HCT116 (cell line): Measurements from ENCODE around the gene CCDC57. TPM values are rescaled to one million over a fixed set of nuclear protein-coding genes. Genes with fewer than 3 reads are reported as not detected.

Source experiments
- ATAC-seq: fragments of 200-7000 bp; cut with Tn5 transposase; 2 replicates; pipeline ENCODE4 v1.9.1; 2020; ENCODE audit warnings: mild to moderate bottlenecking, moderate library complexity
- BruUV-seq: library from RNA; stranded (reverse); fragments of 400-500 nt; replicated peaks from 2 replicates; lab custom pipeline; 2021; lab: Mats Ljungman, UMichigan
- CTCF ChIA-PET: fragments of 300-600 bp; sonication (Branson Sonifier 250); formaldehyde crosslinking; loops from one replicate; lab custom pipeline; 2021; ENCODE audit warnings: antibody characterized with exemption; lab: Charles Lee
- POLR2A ChIA-PET: fragments of 300-600, 350-600 bp; sonication (Branson Sonifier 250); formaldehyde crosslinking; loops from one replicate; lab custom pipeline; 2021; ENCODE audit warnings: antibody characterized with exemption; lab: Charles Lee
- RAD21 ChIA-PET, 2 experiments: fragments of 300-600 bp; sonication (Branson Sonifier 250); formaldehyde crosslinking; loops; one replicate each; lab custom pipeline; 2023; ENCODE audit warnings: low total read pairs in 2 of 2; ENCODE audit not compliant: uncharacterized antibody in 2 of 2, unreplicated experiment in 2 of 2, low non-redundant PET in 1 of 2; lab: Charles Lee
- DNase-seq: peaks from one replicate; pipeline ENCODE4 v3.0.0-alpha.2; 2010; ENCODE audit warnings: low read depth, low spot score
- H2AFZ ChIP-seq: fragments of 200-600 bp; shearing (Covaris generic), sonication (generic); 2 replicates; pipeline ENCODE4 v1.6.1; 2017; ENCODE audit warnings: low read depth, mixed run types, mixed read lengths, antibody characterized with exemption, low read length; ENCODE audit not compliant: poor library complexity, severe bottlenecking
- H3K27ac ChIP-seq: 2 replicates; pipeline ENCODE4 v1.5.1; 2012; ENCODE audit warnings: low read depth, low read length
- H3K27me3 ChIP-seq: fragments of 200-600 bp; sonication (generic); 2 replicates; pipeline ENCODE4 v1.6.1; 2016; ENCODE audit warnings: mixed run types, low read length, mixed read lengths; ENCODE audit not compliant: insufficient read depth
- H3K36me3 ChIP-seq, 2 experiments: fragments of 200-500 bp in 1 of 2; fragments of 200-600 bp in 1 of 2; sonication (Bioruptor generic) in 1 of 2; sonication (generic) in 1 of 2; 2 replicates each; pipeline versions ENCODE4 v1.5.1 to v1.6.1; 2014 to 2016; ENCODE audit warnings: low read length in 2 of 2, inconsistent platforms in 1 of 2, mixed read lengths in 1 of 2, mixed run types in 1 of 2; ENCODE audit not compliant: insufficient read depth in 2 of 2, control insufficient read depth in 1 of 2
- H3K4me1 ChIP-seq, 2 experiments: fragments of 200-600 bp in 1 of 2; sonication (generic) in 1 of 2; 2 replicates each; pipeline versions ENCODE4 v1.5.1 to v1.6.1; 2012 to 2017; ENCODE audit warnings: low read length in 2 of 2, inconsistent platforms in 1 of 2, mild to moderate bottlenecking in 1 of 2, mixed read lengths in 1 of 2, mixed run types in 1 of 2, moderate library complexity in 1 of 2; ENCODE audit not compliant: insufficient read depth in 2 of 2, control insufficient read depth in 1 of 2
- H3K4me2 ChIP-seq: fragments of 200-600 bp; sonication (generic); 2 replicates; pipeline ENCODE4 v1.6.1; 2017; ENCODE audit warnings: mixed run types, low read length, mixed read lengths
- H3K4me3 ChIP-seq, 2 experiments: fragments of 200-600 bp in 1 of 2; sonication (generic) in 1 of 2; replicated peaks in 1 of 2; 2 replicates each; pipeline ENCODE4 v1.5.1; 2011 to 2016; ENCODE audit warnings: low read length in 2 of 2, control low read depth in 1 of 2, low read depth in 1 of 2, mild to moderate bottlenecking in 1 of 2, mixed read lengths in 1 of 2, mixed run types in 1 of 2
- H3K79me2 ChIP-seq: fragments of 200-600 bp; sonication (generic); 2 replicates; pipeline ENCODE4 v1.6.1; 2017; ENCODE audit warnings: mild to moderate bottlenecking, mixed run types, low read length, moderate library complexity, mixed read lengths; ENCODE audit not compliant: insufficient read depth
- H3K9ac ChIP-seq: fragments of 200-600 bp; sonication (generic); 2 replicates; pipeline ENCODE4 v1.6.1; 2016; ENCODE audit warnings: low read length, mixed read lengths
- H3K9me2 ChIP-seq: fragments of 200-600 bp; sonication (generic), shearing (Covaris generic); 2 replicates; pipeline ENCODE4 v1.6.1; 2017; ENCODE audit warnings: mixed run types, mild to moderate bottlenecking, moderate library complexity; ENCODE audit not compliant: insufficient read depth
- H3K9me3 ChIP-seq, 2 experiments: fragments of 200-500 bp in 1 of 2; fragments of 200-600 bp in 1 of 2; sonication (Bioruptor generic) in 1 of 2; sonication (generic) in 1 of 2; 2 replicates each; pipeline ENCODE4 v1.6.1; 2014 to 2017; ENCODE audit warnings: low read length in 2 of 2, mixed read lengths in 2 of 2, inconsistent platforms in 1 of 2, low read depth in 1 of 2, mild to moderate bottlenecking in 1 of 2, mixed run types in 1 of 2, moderate library complexity in 1 of 2; ENCODE audit not compliant: control insufficient read depth in 1 of 2, insufficient read depth in 1 of 2
- H4K20me1 ChIP-seq: fragments of 200-600 bp; sonication (generic), shearing (Covaris generic); 2 replicates; pipeline ENCODE4 v1.6.1; 2017; ENCODE audit warnings: mixed run types, mild to moderate bottlenecking, moderate library complexity; ENCODE audit not compliant: insufficient read depth
- CBX3 ChIP-seq: IDR thresholded peaks from 2 replicates; pipeline ENCODE4 v1.6.1; 2012; ENCODE audit warnings: low read depth
- EGR1 ChIP-seq: IDR thresholded peaks from 2 replicates; pipeline ENCODE4 v1.6.1; 2012; ENCODE audit warnings: low read depth
- JUND ChIP-seq: IDR thresholded peaks from 2 replicates; pipeline ENCODE4 v1.6.1; 2012
- SP1 ChIP-seq: IDR thresholded peaks from 2 replicates; pipeline ENCODE4 v1.6.1; 2012; ENCODE audit warnings: low read depth
- SRF ChIP-seq: IDR thresholded peaks from 2 replicates; pipeline ENCODE4 v1.6.1; 2012; ENCODE audit warnings: low read depth
- YY1 ChIP-seq: IDR thresholded peaks from 2 replicates; pipeline ENCODE4 v1.6.1; 2011; ENCODE audit warnings: low read length, low read depth, moderate library complexity, mild to moderate bottlenecking; ENCODE audit not compliant: insufficient replicate concordance; ENCODE audit errors: extremely low read depth
- ZFX ChIP-seq: fragments of 450-650 bp; IDR thresholded peaks from 2 replicates; pipeline ENCODE4 v1.6.1; 2017
- ZNF274 ChIP-seq: fragments of 200-500 bp; sonication (Bioruptor generic); IDR thresholded peaks from 2 replicates; pipeline ENCODE4 v1.6.1; 2014; ENCODE audit warnings: mild to moderate bottlenecking, low read depth, low read length, inconsistent platforms
- intact Hi-C: fragments of 100-400 bp; cut with micrococcal nuclease; formaldehyde crosslinking; loops from 2 replicates; pipeline ENCODE4 v1.10.0; 2022
- total RNA-seq: library from RNA; stranded (reverse); gene quantifications from one replicate; pipeline ENCODE4 v1.2.1, GENCODE V29; 2021; ENCODE audit not compliant: unreplicated experiment
- TF ChIP-seq, protein P1 (sequence below), 3 experiments: fragments of 200-600 bp in 1 of 3; sonication (generic) in 1 of 3; IDR thresholded peaks in 2 of 3; conservative IDR thresholded peaks in 1 of 3; 2 replicates each; pipeline ENCODE4 v1.5.1; 2012 to 2017; ENCODE audit warnings: low read depth in 2 of 3, low read length in 2 of 3, antibody characterized with exemption in 1 of 3, borderline replicate concordance in 1 of 3, control low read depth in 1 of 3, mild to moderate bottlenecking in 1 of 3, mixed read lengths in 1 of 3, mixed run types in 1 of 3, moderate library complexity in 1 of 3; ENCODE audit not compliant: insufficient read depth in 1 of 3

Gene CCDC57
- total RNA-seq, 1 experiment from 2014 or later = 143 TPM

DNA sequence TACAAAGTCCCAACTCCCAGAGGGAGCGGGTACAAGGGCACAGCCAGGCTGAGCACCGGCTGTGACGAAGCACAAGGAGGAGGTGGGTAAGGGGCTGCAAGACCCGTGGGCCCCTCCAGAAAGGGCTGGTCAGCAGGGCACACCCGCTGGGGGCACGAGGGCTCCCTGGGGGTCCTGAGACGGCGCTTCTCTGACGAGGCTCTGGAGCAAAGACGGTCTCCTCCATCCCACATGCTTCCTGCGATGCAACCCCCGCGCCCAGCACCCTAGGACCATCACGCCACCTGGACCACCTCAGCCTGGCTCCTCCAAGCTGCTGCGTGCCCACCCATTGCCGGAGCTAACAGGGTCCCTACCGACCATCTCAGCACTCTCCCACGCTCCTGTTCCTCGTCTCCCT is 8.7 kb downstream of the CCDC57 start:
- peak overlapping the region; percentile 76 for H3K4me2 ChIP-seq
- H3K27me3 ChIP-seq = no peaks in the 10 kb centered on the region
- peaks cover 9% of the 10 kb centered on the region; the same call in 1 of the 2 replicates for H3K79me2 ChIP-seq
- H3K9me3 ChIP-seq = no peaks in the 10 kb centered on the region
- ChIA-PET POLR2A (interaction anchor here (2.1 kb wide), 1 partner anchor 25 kb away, joined by 5 read pairs; the partner anchor contains the start of gene SLC16A3), CTCF (interaction anchor here (1.0 kb wide), 1 partner anchor 173 kb away, joined by 3 read pairs; no protein-coding TSS in a partner anchor), RAD21 (no interaction called here)
- peak overlapping the region; percentile 75 for H3K27ac ChIP-seq
- no TSS peak for BruUV-seq
- peaks cover 35 to 46% of the 10 kb centered on the region in 2 experiments for H3K4me1 ChIP-seq
- ATAC-seq = no peak
- H3K36me3 ChIP-seq = peaks cover 8 to 9% of the 10 kb centered on the region in 2 experiments; a peak in 3 of 4 replicates
- no peak for DNase-seq
- no peak overlapping the region for H3K9ac ChIP-seq
- no peak for TF ChIP-seq YY1
- TF ChIP-seq, protein P1, sequence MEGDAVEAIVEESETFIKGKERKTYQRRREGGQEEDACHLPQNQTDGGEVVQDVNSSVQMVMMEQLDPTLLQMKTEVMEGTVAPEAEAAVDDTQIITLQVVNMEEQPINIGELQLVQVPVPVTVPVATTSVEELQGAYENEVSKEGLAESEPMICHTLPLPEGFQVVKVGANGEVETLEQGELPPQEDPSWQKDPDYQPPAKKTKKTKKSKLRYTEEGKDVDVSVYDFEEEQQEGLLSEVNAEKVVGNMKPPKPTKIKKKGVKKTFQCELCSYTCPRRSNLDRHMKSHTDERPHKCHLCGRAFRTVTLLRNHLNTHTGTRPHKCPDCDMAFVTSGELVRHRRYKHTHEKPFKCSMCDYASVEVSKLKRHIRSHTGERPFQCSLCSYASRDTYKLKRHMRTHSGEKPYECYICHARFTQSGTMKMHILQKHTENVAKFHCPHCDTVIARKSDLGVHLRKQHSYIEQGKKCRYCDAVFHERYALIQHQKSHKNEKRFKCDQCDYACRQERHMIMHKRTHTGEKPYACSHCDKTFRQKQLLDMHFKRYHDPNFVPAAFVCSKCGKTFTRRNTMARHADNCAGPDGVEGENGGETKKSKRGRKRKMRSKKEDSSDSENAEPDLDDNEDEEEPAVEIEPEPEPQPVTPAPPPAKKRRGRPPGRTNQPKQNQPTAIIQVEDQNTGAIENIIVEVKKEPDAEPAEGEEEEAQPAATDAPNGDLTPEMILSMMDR (IDR thresholded peaks at IDR 0.05 in 2 of 3, conservative IDR thresholded peaks at IDR 0.05 in 1 of 3; ENCODE audit: borderline replicate concordance in 1 of 3, insufficient read depth in 1 of 3, low read depth in 2 of 3, low read length in 2 of 3) = 0 out of 6 replicates have a peak, but pooled peaks of 1 of the 3 experiments have one; percentile 3
- intact Hi-C loops = no loop called here
- H2AFZ ChIP-seq = no peak overlapping the region
- H4K20me1 ChIP-seq = no peaks in the 10 kb centered on the region
- no peaks in the 10 kb centered on the region for H3K9me2 ChIP-seq
- no peak overlapping the region for H3K4me3 ChIP-seq

- intact Hi-C loops = no loop called here
- Histone ChIP-seq H3K9me3 (no peaks in the 10 kb centered on the region), H3K9me2 (no peaks in the 10 kb centered on the region), H3K4me2 (no peak overlapping the region), H2AFZ (no peak overlapping the region), H3K9ac (no peak overlapping the region), H3K4me3 (no peak overlapping the region), H3K27me3 (no peaks in the 10 kb centered on the region), H3K36me3 (peaks cover 12 to 13% of the 10 kb centered on the region in 2 experiments; a peak in 3 of 4 replicates), H3K27ac (no peak overlapping the region), H3K79me2 (peaks cover 5% of the 10 kb centered on the region; the same call in 1 of the 2 replicates), H4K20me1 (no peaks in the 10 kb centered on the region), H3K4me1 (peaks cover 35 to 41% of the 10 kb centered on the region in 2 experiments)
- CTCF ChIA-PET = interaction anchor here (1.0 kb wide), 1 partner anchor 172 kb away, joined by 3 read pairs; no protein-coding TSS in a partner anchor
- no peak for ATAC-seq
- no peak for DNase-seq
- TF ChIP-seq CBX3 (no peak), EGR1 (no peak), ZFX (no peak), SRF (no peak), JUND (no peak), YY1 (no peak), SP1 (no peak), ZNF274 (no peak)
- POLR2A ChIA-PET = interaction anchor here (2.1 kb wide), 1 partner anchor 26 kb away, joined by 5 read pairs; the partner anchor contains the start of gene SLC16A3
- RAD21 ChIA-PET = no interaction called here
- BruUV-seq = no TSS peak
These were observed 9.7 kb downstream of the CCDC57 start for GRCh38 chr17:82202981-82203380.
